Right lobe of liver (tissue), 6 donors: ENCODE data around the gene KCNK7. TPM values are rescaled to one million over a fixed set of nuclear protein-coding genes. Genes with fewer than 3 reads are reported as not detected.
A peak's percentile ranks its signal among the peaks of the same experiment; 100 is the strongest.

ENCODE experiments used
- ATAC-seq, 4 donors: fragments of 200-7000 bp; cut with Tn5 transposase; one replicate each; pipeline ENCODE4 v1.9.1; 2020; ENCODE audit warnings: mild to moderate bottlenecking in 4 of 4, moderate library complexity in 4 of 4
- DNase-seq, 3 donors: peaks; one replicate each; pipeline ENCODE4 v3.0.0-alpha.2; 2020
- H3K27ac ChIP-seq, 3 donors: fragments of 200-600 bp; one replicate each; pipeline ENCODE4 v1.8.0; 2022
- H3K27me3 ChIP-seq, 2 donors: fragments of 200-600 bp; one replicate each; pipeline ENCODE4 v1.8.0; 2022
- H3K36me3 ChIP-seq, 4 donors: fragments of 200-600 bp; sonication (generic) in 1 of 4; one replicate each; pipeline versions ENCODE4 v1.5.1 to v1.8.0; 2017 to 2022; ENCODE audit warnings: control low read depth in 1 of 4
- H3K4me1 ChIP-seq, 4 donors: fragments of 200-600 bp; sonication (generic) in 1 of 4; one replicate each; pipeline versions ENCODE4 v1.5.1 to v1.8.0; 2017 to 2022; ENCODE audit warnings: control low read depth in 1 of 4
- H3K4me3 ChIP-seq, 3 donors: fragments of 200-600 bp; one replicate each; pipeline ENCODE4 v1.8.0; 2022
- H3K9me3 ChIP-seq, 4 donors: fragments of 200-600 bp; sonication (generic) in 1 of 4; one replicate each; pipeline versions ENCODE4 v1.5.1 to v1.8.0; 2017 to 2022; ENCODE audit warnings: control low read depth in 1 of 4
- CTCF ChIP-seq, 4 donors: fragments of 200-600 bp in 3 of 4; fragments of 450-650 bp in 1 of 4; IDR thresholded peaks; one replicate each; pipeline versions ENCODE4 v1.5.1 to v1.8.0; 2016 to 2022; ENCODE audit warnings: antibody characterized with exemption in 4 of 4, mild to moderate bottlenecking in 2 of 4
- POLR2A ChIP-seq: fragments of 450-650 bp; IDR thresholded peaks from one replicate; pipeline ENCODE4 v1.6.1; 2017; ENCODE audit warnings: antibody characterized with exemption, mild to moderate bottlenecking
- WGBS: methylation state at CpG from one replicate; pipeline ENCODE4 v1.1.6; 2018; ENCODE audit warnings: low coverage, low lambda C conversion rate; ENCODE audit not compliant: insufficient coverage; ENCODE audit errors: missing lambda C conversion rate; 5-methylcytosine and 5-hydroxymethylcytosine counted together
- intact Hi-C, 2 donors: fragments of 100-400 bp; cut with DNase I; formaldehyde crosslinking; loops; one replicate each; pipeline versions ENCODE4 v1.11.2 to v1.14.1; 2022
- total RNA-seq, 6 experiments: library from RNA; depleted of rRNA in 2 of 6; stranded (reverse); fragments of >200 nt in 2 of 6; fragmentation: NEBNext Ultra II Directional in 3 of 6; extraction: Animal tissue kit (Norgen Biotek cat#: 25700) in 3 of 6; gene quantifications; one replicate each; pipeline versions ENCODE4 v1.1.0 to v1.2.4, GENCODE V29; 2016 to 2023
- donor health status: DM: no; HTN: yes; CAD: no.
- donor health status: DM: no; HTN: no; CAD: no.
- donor health status: DM: no; HTN: no; CAD: no.
- donor health status: DM: no; HTN: yes; CAD: no.
- donor health status: DM: no; HTN: yes; CAD: no.

KCNK7 gene
- total RNA-seq, 6 experiments from 2014 or later = 0.31 TPM; not detected in 5

DNA sequence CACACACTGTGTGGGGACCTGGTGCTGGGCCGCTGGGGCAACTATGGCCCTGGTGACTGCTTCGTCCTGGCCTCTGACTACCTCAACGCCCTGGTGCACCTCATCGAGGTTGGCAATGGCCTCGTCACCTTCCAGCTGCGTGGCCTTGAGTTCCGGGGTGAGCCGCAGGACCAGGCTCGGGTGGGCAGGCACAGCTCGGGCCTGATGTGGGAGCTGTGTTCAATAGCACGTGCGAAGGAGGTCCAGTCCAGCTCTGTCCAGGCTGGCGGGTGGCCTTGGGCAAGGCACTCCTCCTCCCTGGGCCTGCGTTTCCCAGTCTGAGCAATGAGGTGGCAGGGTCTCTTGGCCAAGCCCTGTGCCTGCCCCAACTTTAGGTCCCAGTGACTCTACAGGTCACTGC, 34.0 kb upstream of the KCNK7 start:
- intact Hi-C loops = loop anchor here (10.0 kb wide), 3 partner anchors 75 to 195 kb away; no protein-coding TSS in a partner anchor
- ATAC-seq = no peak
- no peaks in the 10 kb centered on the region for H3K27me3 ChIP-seq

DNA sequence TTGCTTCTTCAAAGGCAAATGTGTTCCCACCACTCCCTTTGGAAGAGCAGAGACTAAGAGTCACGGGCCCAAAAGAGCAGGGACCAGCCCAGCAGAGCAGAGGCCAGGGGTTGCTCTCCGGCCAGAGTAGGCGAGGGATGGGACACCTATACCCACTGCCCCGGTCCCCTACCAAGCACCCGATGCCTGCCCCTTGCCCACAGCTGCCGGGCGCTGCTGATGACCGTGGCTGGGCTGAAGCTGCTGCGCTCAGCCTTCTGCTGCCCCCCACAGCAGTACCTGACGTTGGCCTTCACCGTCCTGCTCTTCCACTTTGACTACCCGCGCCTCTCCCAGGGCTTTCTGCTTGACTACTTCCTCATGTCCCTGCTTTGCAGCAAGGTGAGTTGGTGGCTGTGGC, 31.6 kb upstream of the KCNK7 start:
- H3K4me3 ChIP-seq = no peak overlapping the region
- DNase-seq = no peak
- 89% methylated on average over 4 of the region's 13 CpGs for WGBS
- ATAC-seq = no peak
- no peak for TF ChIP-seq CTCF (IDR thresholded peaks at IDR 0.05)
- no peak for TF ChIP-seq POLR2A
- intact Hi-C loops = loop anchor here (10.0 kb wide), 3 partner anchors 78 to 198 kb away; no protein-coding TSS in a partner anchor
- H3K9me3 ChIP-seq = no peaks in the 10 kb centered on the region
- no peaks in the 10 kb centered on the region for H3K4me1 ChIP-seq
- peaks cover 0 to 64% (median 14%) of the 10 kb centered on the region in 4 donors for H3K36me3 ChIP-seq
- no peak overlapping the region for H3K27ac ChIP-seq
- H3K27me3 ChIP-seq = no peaks in the 10 kb centered on the region

More for the DNA sequence above, 34.0 kb upstream of the KCNK7 start:
- no peak for TF ChIP-seq CTCF (IDR thresholded peaks at IDR 0.05)
- TF ChIP-seq POLR2A = no peak
- no peak for DNase-seq
- Histone ChIP-seq H3K4me1 (peaks cover 0 to 10% (median 4%) of the 10 kb centered on the region in 4 donors), H3K27ac (no peak overlapping the region), H3K36me3 (peaks cover 0 to 56% (median 15%) of the 10 kb centered on the region in 4 donors), H3K9me3 (no peaks in the 10 kb centered on the region), H3K4me3 (no peak overlapping the region)
- 100% methylated on average over 2 of the region's 14 CpGs for WGBS

- Histone ChIP-seq H3K27ac (no peak overlapping the region), H3K36me3 (peaks cover 0 to 62% (median 14%) of the 10 kb centered on the region in 4 donors), H3K4me3 (no peak overlapping the region), H3K9me3 (no peaks in the 10 kb centered on the region), H3K27me3 (no peaks in the 10 kb centered on the region), H3K4me1 (no peaks in the 10 kb centered on the region)
- WGBS = 5% methylated on average over 3 of the region's 30 CpGs
- TF ChIP-seq CTCF (IDR thresholded peaks at IDR 0.05) (peak; percentile 68 to 77 (median 70)), POLR2A (no peak)
- DNase-seq (peak in 2 of 3 donors; percentile 63 to 76), ATAC-seq (peak; percentile 80 to 91 (median 87))
- intact Hi-C loops = loop anchor here (10.0 kb wide), 3 partner anchors 79 to 199 kb away; no protein-coding TSS in a partner anchor
Measured at GRCh38 chr11:65625628-65626342, 30.2 kb upstream of the KCNK7 start.

- Histone ChIP-seq H3K4me3 (no peak overlapping the region), H3K4me1 (no peaks in the 10 kb centered on the region), H3K27ac (no peak overlapping the region), H3K9me3 (no peaks in the 10 kb centered on the region), H3K36me3 (peaks cover 0 to 59% (median 15%) of the 10 kb centered on the region in 4 donors), H3K27me3 (no peaks in the 10 kb centered on the region)
- TF ChIP-seq CTCF (IDR thresholded peaks at IDR 0.05) (no peak), POLR2A (no peak)
- 73% methylated on average over 3 of the region's 30 CpGs for WGBS
- intact Hi-C loops = loop anchor here (10.0 kb wide), 3 partner anchors 80 to 200 kb away; no protein-coding TSS in a partner anchor
- no peak for DNase-seq
- no peak for ATAC-seq
Measured at GRCh38 chr11:65624931-65625627, 29.5 kb upstream of the KCNK7 start.
